Psoas muscle (tissue), 8 donors: ENCODE results near the gene TTN. TPM values are rescaled to one million over a fixed set of nuclear protein-coding genes. Genes with fewer than 3 reads are reported as not detected.
A peak's percentile ranks its signal among the peaks of the same experiment; 100 is the strongest.

Source experiments
- ATAC-seq, 4 donors: fragments of 200-7000 bp; cut with Tn5 transposase; one replicate each; pipeline ENCODE4 v1.9.1; 2020; ENCODE audit warnings: moderate library complexity in 3 of 4, mild to moderate bottlenecking in 2 of 4
- DNase-seq, 2 donors: peaks; one replicate each; pipeline ENCODE4 v3.0.0-alpha.2; 2020
- H3K27ac ChIP-seq: fragments of 200-600 bp; one replicate; pipeline ENCODE4 v1.8.0; 2022
- H3K27me3 ChIP-seq, 3 donors: fragments of 200-600 bp in 1 of 3; one replicate each; pipeline versions ENCODE4 v1.6.1 to v1.8.0; 2013 to 2022; ENCODE audit warnings: low read length in 2 of 3, mild to moderate bottlenecking in 2 of 3, moderate library complexity in 1 of 3; ENCODE audit not compliant: insufficient read depth in 3 of 3
- H3K36me3 ChIP-seq, 2 donors: fragments of 200-600 bp in 1 of 2; one replicate each; pipeline versions ENCODE4 v1.6.1 to v1.8.0; 2013 to 2022; ENCODE audit warnings: low read depth in 1 of 2, mild to moderate bottlenecking in 1 of 2, moderate library complexity in 1 of 2; ENCODE audit not compliant: insufficient read depth in 1 of 2
- H3K4me1 ChIP-seq: fragments of 200-600 bp; one replicate; pipeline ENCODE4 v1.8.0; 2022
- H3K4me3 ChIP-seq: fragments of 200-600 bp; one replicate; pipeline ENCODE4 v1.8.0; 2022; ENCODE audit warnings: mild to moderate bottlenecking
- H3K9me3 ChIP-seq: fragments of 200-600 bp; one replicate; pipeline ENCODE4 v1.8.0; 2022
- CTCF ChIP-seq: fragments of 200-600 bp; IDR thresholded peaks from one replicate; pipeline ENCODE4 v1.8.0; 2022; ENCODE audit warnings: antibody characterized with exemption
- WGBS, 3 donors: extraction: QIAGEN DNeasy Blood & Tissue Kit; methylation state at CpG; one replicate each; pipeline versions ENCODE4 v1.1.6 to v1.1.7; 2013; 5-methylcytosine and 5-hydroxymethylcytosine counted together
- intact Hi-C, 2 donors: fragments of 100-400 bp; cut with DNase I; formaldehyde crosslinking; loops; one replicate each; pipeline versions ENCODE4 v1.11.0 to v1.14.2; 2022
- polyA plus RNA-seq, 3 donors: library from polyadenylated mRNA; stranded (reverse); fragments of 200-250 nt; gene quantifications; one replicate each; pipeline ENCODE4 v1.2.3, GENCODE V29; 2013
- total RNA-seq, 4 donors: library from RNA; stranded (reverse); fragmentation: NEBNext Ultra II Directional in 2 of 4; extraction: Animal tissue kit (Norgen Biotek cat#: 25700) in 2 of 4; gene quantifications; one replicate each; pipeline versions ENCODE4 v1.2.1 to v1.2.4, GENCODE V29; 2021 to 2023
- donor health status: healthy with polysubstance abuse.
- donor health status: DM: no; HTN: no; CAD: no; lungs with moderate emphysema.
- donor health status: Bipolar disorder and iron deficiency.
- donor health status: healthy.
- donor health status: DM: yes; HTN: yes; CAD: no.
- donor health status: DM: no; HTN: no; CAD: no.
- donor health status: DM: no; HTN: no; CAD: no.
- donor health status: DM: yes; HTN: yes; CAD: no.

TTN gene
- total and polyA plus RNA-seq, 7 donors, result 137 to 7,650 (median 4,462) TPM

- no peaks in the 10 kb centered on the region for H3K27me3 ChIP-seq
- H3K36me3 ChIP-seq, result peaks cover 28 to 100% of the 10 kb centered on the region in 2 donors
- H3K4me1 ChIP-seq, result peaks cover 91% of the 10 kb centered on the region
- ATAC-seq (peak in 1 of 4 donors; percentile 1), DNase-seq (no peak)
- H3K4me3 ChIP-seq, result no peak overlapping the region
- WGBS, 3 donors, result 52 to 78% (median 55%) methylated on average over 6 of the region's 6 CpGs
- no peaks in the 10 kb centered on the region for H3K9me3 ChIP-seq
- no peak for TF ChIP-seq CTCF
- peak overlapping the region; percentile 50 for H3K27ac ChIP-seq
- intact Hi-C loops, result no loop called here
These were observed 91.9 kb downstream of the TTN start for GRCh38 chr2:178715366-178715765.

- H3K4me1 ChIP-seq, result peaks cover 81% of the 10 kb centered on the region
- intact Hi-C loops, result no loop called here
- 22 to 32% (median 25%) methylated on average over 2 of the region's 2 CpGs for WGBS, 3 donors
- no peaks in the 10 kb centered on the region for H3K9me3 ChIP-seq
- no peak for TF ChIP-seq CTCF
- DNase-seq (no peak), ATAC-seq (peak; percentile 19 to 32 (median 26))
- peak overlapping the region; percentile 56 for H3K27ac ChIP-seq
- peaks cover 13 to 100% of the 10 kb centered on the region in 2 donors for H3K36me3 ChIP-seq
- H3K4me3 ChIP-seq, result no peak overlapping the region
- no peaks in the 10 kb centered on the region for H3K27me3 ChIP-seq
These were observed 99.7 kb downstream of the TTN start for GRCh38 chr2:178707476-178707875.

- WGBS, 3 donors, result 64 to 85% (median 70%) methylated on average over 5 of the region's 5 CpGs
These were observed 102.3 kb downstream of the TTN start for GRCh38 chr2:178704876-178705275.

GRCh38 chr2:178702361-178702760 lies 104.9 kb downstream of the TTN start:
- no peak for DNase-seq
- H3K4me3 ChIP-seq, result no peak overlapping the region
- intact Hi-C loops, result no loop called here
- H3K36me3 ChIP-seq, result peaks cover 6 to 96% of the 10 kb centered on the region in 2 donors
- no peak for TF ChIP-seq CTCF
- H3K27ac ChIP-seq, result peak overlapping the region; percentile 63
- WGBS, 3 donors, result 63 to 74% (median 64%) methylated on average over 6 of the region's 6 CpGs
- H3K4me1 ChIP-seq, result peaks cover 56% of the 10 kb centered on the region
- ATAC-seq, result peak in 2 of 4 donors; percentile 18 to 30
- no peaks in the 10 kb centered on the region for H3K9me3 ChIP-seq
- H3K27me3 ChIP-seq, result no peaks in the 10 kb centered on the region

More at GRCh38 chr2:178704876-178705275, 102.3 kb downstream of the TTN start:
- intact Hi-C loops, result no loop called here
- H3K27me3 ChIP-seq, result no peaks in the 10 kb centered on the region
- no peak for TF ChIP-seq CTCF
- H3K4me1 ChIP-seq, result peaks cover 64% of the 10 kb centered on the region
- H3K4me3 ChIP-seq, result no peak overlapping the region
- H3K36me3 ChIP-seq, result peaks cover 6 to 100% of the 10 kb centered on the region in 2 donors
- peak overlapping the region; percentile 63 for H3K27ac ChIP-seq
- ATAC-seq (no peak), DNase-seq (no peak)
- H3K9me3 ChIP-seq, result no peaks in the 10 kb centered on the region

- DNase-seq (no peak), ATAC-seq (peak; percentile 15 to 50 (median 46))
- Histone ChIP-seq H3K9me3 (no peaks in the 10 kb centered on the region), H3K4me1 (peaks cover 56% of the 10 kb centered on the region), H3K27me3 (no peaks in the 10 kb centered on the region), H3K36me3 (peaks cover 6 to 96% of the 10 kb centered on the region in 2 donors), H3K4me3 (no peak overlapping the region), H3K27ac (peak overlapping the region; percentile 63)
- WGBS, 3 donors, result 46 to 50% (median 47%) methylated on average over 9 of the region's 9 CpGs
- intact Hi-C loops, result no loop called here
- TF ChIP-seq CTCF, result peak; percentile 84
These were observed 106.3 kb downstream of the TTN start for GRCh38 chr2:178700922-178701342.
